ENCODE results near the gene CFAP299. TPM values are rescaled to one million over a fixed set of nuclear protein-coding genes. Genes with fewer than 3 reads are reported as not detected.

Gene CFAP299
- polyA plus RNA-seq, 1 experiment = 1.4 TPM

DNA sequence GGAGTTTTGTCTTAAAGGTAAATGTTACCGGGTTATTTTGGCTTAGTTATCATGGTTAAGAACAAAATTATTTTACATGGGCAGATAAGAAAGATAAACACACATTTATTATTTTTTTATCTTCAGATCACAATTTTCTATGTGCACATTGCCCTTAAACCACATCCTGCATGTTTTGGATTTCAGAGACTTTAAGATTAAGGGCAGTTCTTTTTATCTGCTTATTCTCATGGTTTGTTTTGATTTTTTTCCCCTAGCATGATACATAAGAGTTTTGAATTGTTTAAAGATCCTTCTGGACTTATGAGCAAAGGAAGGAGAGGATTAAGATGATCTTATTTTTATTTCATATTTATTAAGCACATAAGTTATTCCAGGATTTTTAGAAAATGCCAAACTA, 504.9 kb downstream of the CFAP299 start:
- Histone ChIP-seq H3K4me3 (ENCODE audit: low read depth, low read length) (no peak overlapping the region), H3K27me3 (ENCODE audit: control insufficient read depth, insufficient read depth, low read length) (no peaks in the 10 kb centered on the region), H3K9me3 (ENCODE audit: control insufficient read depth, insufficient read depth, low read length) (no peaks in the 10 kb centered on the region), H3K27ac (ENCODE audit: low read depth, low read length) (no peak overlapping the region)
- DNase-seq (ENCODE audit: low read depth, low spot score) = no peak
- POLR2A ChIA-PET = no interaction called here
- CTCF ChIA-PET = no interaction called here
- TF ChIP-seq, protein P1, sequence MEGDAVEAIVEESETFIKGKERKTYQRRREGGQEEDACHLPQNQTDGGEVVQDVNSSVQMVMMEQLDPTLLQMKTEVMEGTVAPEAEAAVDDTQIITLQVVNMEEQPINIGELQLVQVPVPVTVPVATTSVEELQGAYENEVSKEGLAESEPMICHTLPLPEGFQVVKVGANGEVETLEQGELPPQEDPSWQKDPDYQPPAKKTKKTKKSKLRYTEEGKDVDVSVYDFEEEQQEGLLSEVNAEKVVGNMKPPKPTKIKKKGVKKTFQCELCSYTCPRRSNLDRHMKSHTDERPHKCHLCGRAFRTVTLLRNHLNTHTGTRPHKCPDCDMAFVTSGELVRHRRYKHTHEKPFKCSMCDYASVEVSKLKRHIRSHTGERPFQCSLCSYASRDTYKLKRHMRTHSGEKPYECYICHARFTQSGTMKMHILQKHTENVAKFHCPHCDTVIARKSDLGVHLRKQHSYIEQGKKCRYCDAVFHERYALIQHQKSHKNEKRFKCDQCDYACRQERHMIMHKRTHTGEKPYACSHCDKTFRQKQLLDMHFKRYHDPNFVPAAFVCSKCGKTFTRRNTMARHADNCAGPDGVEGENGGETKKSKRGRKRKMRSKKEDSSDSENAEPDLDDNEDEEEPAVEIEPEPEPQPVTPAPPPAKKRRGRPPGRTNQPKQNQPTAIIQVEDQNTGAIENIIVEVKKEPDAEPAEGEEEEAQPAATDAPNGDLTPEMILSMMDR (IDR thresholded peaks at IDR 0.05; ENCODE audit: low read depth, low read length) = no peak

DNA sequence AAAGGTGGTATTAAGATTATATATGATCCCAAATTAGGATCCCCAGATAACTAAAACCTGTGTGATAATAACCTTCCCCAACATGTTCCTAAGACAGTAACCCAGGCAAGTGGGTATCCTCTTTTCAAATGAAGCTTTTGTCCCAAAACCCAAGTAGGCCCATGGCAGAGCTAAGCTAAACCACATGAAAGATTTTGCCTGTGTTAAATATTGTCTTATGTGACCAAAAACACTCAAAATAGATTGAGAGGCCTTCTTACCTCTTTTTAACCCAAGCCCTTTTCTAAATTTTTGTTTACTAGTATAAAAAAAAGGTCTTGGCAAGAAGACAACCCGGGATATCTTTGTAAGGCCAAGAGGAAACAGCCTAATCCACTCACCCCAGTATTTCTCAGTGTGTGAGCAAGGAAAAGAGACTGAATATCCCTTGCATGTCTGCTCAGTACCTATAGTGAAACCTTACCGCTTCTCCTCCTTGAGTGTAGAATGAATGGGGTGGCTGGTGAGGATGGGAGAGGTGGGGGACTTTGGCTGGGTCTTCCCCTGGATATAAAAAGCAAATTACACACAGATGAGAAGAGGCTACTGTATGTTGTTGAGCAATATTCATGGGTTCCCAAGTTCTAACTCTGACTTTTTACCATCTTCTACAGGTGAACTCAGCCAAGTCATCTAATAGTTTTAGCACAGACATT, 506.2 kb downstream of the CFAP299 start:
- TF ChIP-seq, protein P1 (IDR thresholded peaks at IDR 0.05; ENCODE audit: low read depth, low read length) = no peak
- ChIA-PET POLR2A (no interaction called here), CTCF (no interaction called here)
- Histone ChIP-seq H3K27me3 (ENCODE audit: control insufficient read depth, insufficient read depth, low read length) (no peaks in the 10 kb centered on the region), H3K9me3 (ENCODE audit: control insufficient read depth, insufficient read depth, low read length) (no peaks in the 10 kb centered on the region), H3K27ac (ENCODE audit: low read depth, low read length) (no peak overlapping the region), H3K4me3 (ENCODE audit: low read depth, low read length) (no peak overlapping the region)
- no peak for DNase-seq (ENCODE audit: low read depth, low spot score)

DNA sequence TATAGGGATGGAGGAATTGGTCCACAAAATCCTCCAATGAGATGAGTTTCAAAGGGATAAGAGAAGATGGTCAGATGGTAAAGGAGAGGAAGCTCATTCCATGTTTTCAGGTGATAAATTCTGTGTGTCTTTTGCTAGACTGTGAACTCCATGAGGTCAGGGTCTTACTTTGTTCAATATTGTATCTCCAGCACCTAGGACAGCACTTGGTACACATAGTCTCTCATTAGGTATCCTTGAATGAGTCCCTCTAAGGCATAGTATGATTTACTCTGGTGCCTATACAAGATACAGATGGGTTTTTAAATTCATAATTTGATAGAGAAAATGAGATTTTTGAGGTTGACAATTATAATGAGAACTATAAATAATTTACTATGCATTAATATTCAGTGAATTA, 510.7 kb downstream of the CFAP299 start:
- no peak overlapping the region for H3K27ac ChIP-seq (ENCODE audit: low read depth, low read length)
- CTCF ChIA-PET = no interaction called here
- TF ChIP-seq, protein P1 (IDR thresholded peaks at IDR 0.05; ENCODE audit: low read depth, low read length) = no peak
- no peaks in the 10 kb centered on the region for H3K9me3 ChIP-seq (ENCODE audit: control insufficient read depth, insufficient read depth, low read length)
- no peak for DNase-seq (ENCODE audit: low read depth, low spot score)
- no peak overlapping the region for H3K4me3 ChIP-seq (ENCODE audit: low read depth, low read length)
- H3K27me3 ChIP-seq (ENCODE audit: control insufficient read depth, insufficient read depth, low read length) = no peaks in the 10 kb centered on the region
- POLR2A ChIA-PET = no interaction called here

DNA sequence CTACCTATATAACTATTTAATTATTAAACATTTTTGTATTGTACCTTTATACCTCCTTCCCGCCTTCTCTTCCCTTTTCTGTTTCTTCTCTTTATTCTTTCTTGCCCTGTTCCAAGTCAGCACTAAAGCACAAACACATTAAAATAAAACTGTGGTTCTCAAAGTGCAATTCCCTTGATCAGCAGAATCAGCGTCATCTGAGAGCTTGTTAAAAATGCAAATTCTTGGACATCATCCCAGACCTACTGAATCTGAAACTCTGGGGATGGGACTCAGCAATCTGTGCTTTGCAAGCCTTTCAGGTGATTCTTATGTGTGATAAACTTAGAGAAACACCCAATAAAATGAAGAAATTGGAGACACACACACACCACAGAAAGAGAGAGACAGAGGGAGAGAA, 516.5 kb downstream of the CFAP299 start:
- Histone ChIP-seq H3K27me3 (ENCODE audit: control insufficient read depth, insufficient read depth, low read length) (no peaks in the 10 kb centered on the region), H3K27ac (ENCODE audit: low read depth, low read length) (no peak overlapping the region), H3K9me3 (ENCODE audit: control insufficient read depth, insufficient read depth, low read length) (no peaks in the 10 kb centered on the region), H3K4me3 (ENCODE audit: low read depth, low read length) (no peak overlapping the region)
- TF ChIP-seq, protein P1 (IDR thresholded peaks at IDR 0.05; ENCODE audit: low read depth, low read length) = no peak
- no peak for DNase-seq (ENCODE audit: low read depth, low spot score)
- ChIA-PET CTCF (no interaction called here), POLR2A (no interaction called here)

DNA sequence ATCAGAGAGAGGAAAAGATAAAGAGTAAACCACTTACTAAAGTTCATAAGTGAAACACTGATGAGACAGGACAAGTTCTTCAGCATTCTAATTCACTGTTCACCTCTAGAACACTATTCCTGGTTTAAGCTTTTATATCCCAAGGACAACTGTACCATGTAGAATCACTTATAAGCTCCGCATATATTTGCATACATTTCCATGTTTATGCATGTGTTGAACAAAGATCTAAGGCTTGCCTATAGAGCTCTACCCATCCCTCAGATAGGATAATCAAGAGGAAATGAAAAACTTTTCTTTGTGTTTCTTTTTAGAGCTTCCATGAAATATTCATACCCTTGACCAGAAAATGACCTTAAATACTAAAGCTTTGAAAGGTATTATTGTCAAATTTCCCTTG, 538.0 kb downstream of the CFAP299 start:
- Histone ChIP-seq H3K27me3 (ENCODE audit: control insufficient read depth, insufficient read depth, low read length) (no peaks in the 10 kb centered on the region), H3K9me3 (ENCODE audit: control insufficient read depth, insufficient read depth, low read length) (no peaks in the 10 kb centered on the region), H3K27ac (ENCODE audit: low read depth, low read length) (no peak overlapping the region), H3K4me3 (ENCODE audit: low read depth, low read length) (no peak overlapping the region)
- DNase-seq (ENCODE audit: low read depth, low spot score) = no peak
- CTCF ChIA-PET = interaction anchor here (1.1 kb wide), 2 partner anchors 116 to 179 kb away, joined by 3 read pairs; no protein-coding TSS in a partner anchor
- TF ChIP-seq, protein P1 (IDR thresholded peaks at IDR 0.05; ENCODE audit: low read depth, low read length) = no peak
- POLR2A ChIA-PET = no interaction called here
